Adipocyte (in vitro differentiated cells): Measurements from ENCODE around the gene LRFN3.

ENCODE experiments used
- DNase-seq: peaks from one replicate; pipeline ENCODE4 v3.0.0-alpha.2; 2015; ENCODE audit warnings: low read depth
- H3K27me3 ChIP-seq: replicated peaks from 2 replicates; pipeline ENCODE4 v1.7.0; 2013; ENCODE audit warnings: mild to moderate bottlenecking, low read length, moderate library complexity; ENCODE audit not compliant: control insufficient read depth, insufficient read depth
- H3K36me3 ChIP-seq: 2 replicates; pipeline ENCODE4 v1.7.0; 2013; ENCODE audit warnings: low read length, mild to moderate bottlenecking, moderate library complexity; ENCODE audit not compliant: control insufficient read depth, insufficient read depth, severe bottlenecking
- H3K4me1 ChIP-seq: 2 replicates; pipeline ENCODE4 v1.7.0; 2013; ENCODE audit warnings: mild to moderate bottlenecking, low read length, moderate library complexity; ENCODE audit not compliant: control insufficient read depth, insufficient read depth
- H3K4me3 ChIP-seq: 2 replicates; pipeline ENCODE4 v1.7.0; 2013; ENCODE audit warnings: mild to moderate bottlenecking, low read length, moderate library complexity
- H3K9ac ChIP-seq: 2 replicates; pipeline ENCODE4 v1.7.0; 2013; ENCODE audit warnings: mild to moderate bottlenecking, low read length, moderate library complexity
- H3K9me3 ChIP-seq: 2 replicates; pipeline ENCODE4 v1.7.0; 2013; ENCODE audit warnings: mild to moderate bottlenecking, low read length, moderate library complexity; ENCODE audit not compliant: control insufficient read depth

The LRFN3 gene

DNA sequence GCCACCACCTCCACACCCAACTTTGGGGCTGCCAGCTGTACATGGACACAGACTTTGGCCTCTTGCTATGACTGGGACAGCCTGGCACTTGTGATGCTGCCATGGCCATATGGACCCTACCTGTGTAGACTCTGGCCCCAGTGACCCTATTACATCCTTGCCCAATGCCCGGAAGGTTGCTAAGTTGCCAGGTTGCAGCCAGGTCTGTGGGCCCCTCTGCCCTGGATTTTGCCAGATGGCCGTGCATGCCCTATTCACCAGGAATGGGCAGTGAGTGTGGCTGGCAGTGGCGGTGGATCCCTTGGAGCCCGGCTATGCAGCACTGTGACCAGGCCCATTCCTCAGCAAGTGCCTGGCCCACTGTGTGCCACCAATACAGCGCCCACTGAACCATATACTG, 49.9 kb downstream of the LRFN3 start:
- Histone ChIP-seq H3K4me3 (no peak overlapping the region), H3K36me3 (no peaks in the 10 kb centered on the region), H3K4me1 (no peaks in the 10 kb centered on the region), H3K9ac (no peak overlapping the region), H3K9me3 (peaks cover 5% of the 10 kb centered on the region), H3K27me3 (peaks cover 43% of the 10 kb centered on the region)
- DNase-seq, result no peak

DNA sequence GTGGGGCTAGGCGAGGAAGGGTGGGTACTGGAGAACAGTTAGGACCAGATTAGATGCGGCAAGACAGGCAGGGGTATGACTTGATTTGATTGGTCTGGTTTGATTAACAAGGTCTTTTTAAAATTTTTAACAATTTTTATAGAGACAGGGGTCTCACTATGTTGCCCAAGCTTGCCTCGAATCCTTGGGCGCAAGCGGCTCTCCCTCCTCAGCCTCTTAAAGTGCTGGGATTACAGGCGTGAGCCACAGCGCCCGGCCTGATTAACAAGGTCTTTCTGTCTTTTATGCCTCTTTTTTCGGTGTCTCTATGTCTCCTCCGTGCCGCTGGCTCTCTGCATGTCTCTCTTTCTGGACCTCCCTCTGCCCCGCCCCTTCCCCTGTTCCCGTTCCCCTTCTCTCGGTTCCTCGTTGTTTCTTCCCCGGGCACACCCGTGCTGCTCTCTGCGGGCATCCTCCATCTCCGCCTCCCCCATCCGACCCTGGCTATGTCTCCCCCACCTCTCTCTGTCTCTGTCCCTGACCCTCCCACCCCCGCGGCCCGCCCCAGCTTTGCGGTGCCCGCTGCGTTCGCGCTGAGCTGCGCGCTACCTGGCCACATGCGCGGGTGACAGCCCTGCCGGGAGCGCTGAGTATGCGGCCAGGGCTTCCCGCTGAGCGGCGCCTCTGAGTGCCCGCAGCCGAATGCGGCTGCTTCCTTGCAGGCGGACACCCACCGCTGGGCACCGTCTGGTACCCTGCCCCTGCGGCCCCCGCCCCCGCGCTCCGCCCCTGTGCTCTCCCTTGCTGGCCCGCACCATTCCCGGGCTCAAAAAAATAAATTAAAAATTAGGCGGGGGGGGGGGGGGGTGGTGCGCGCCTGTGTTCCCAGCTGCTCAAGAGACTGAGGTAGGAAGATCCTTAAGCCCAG, 50.7 kb downstream of the LRFN3 start:
- Histone ChIP-seq H3K9me3 (peaks cover 5% of the 10 kb centered on the region), H3K9ac (no peak overlapping the region), H3K27me3 (peaks cover 38% of the 10 kb centered on the region), H3K36me3 (no peaks in the 10 kb centered on the region), H3K4me1 (no peaks in the 10 kb centered on the region), H3K4me3 (peak overlapping the region; percentile 33)
- peak; percentile 45 for DNase-seq

DNA sequence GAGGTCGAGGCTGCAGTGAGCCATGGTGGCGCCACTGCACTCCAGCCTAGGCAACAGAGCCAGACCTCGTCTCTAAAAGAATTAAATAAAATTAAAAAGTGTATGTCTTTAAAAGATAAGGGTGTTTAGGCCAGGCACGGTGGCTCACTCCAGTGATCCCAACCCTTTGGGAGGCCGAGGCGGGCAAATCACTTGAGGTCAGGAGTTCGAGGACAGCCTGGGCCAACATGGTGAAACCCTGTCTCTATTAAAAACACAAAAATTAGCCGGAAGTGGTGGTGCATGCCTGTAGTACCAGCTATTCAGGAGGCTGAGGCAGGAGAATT, 51.4 kb downstream of the LRFN3 start:
- H3K9me3 ChIP-seq, result peaks cover 5% of the 10 kb centered on the region
- peaks cover 32% of the 10 kb centered on the region for H3K27me3 ChIP-seq
- H3K4me1 ChIP-seq, result no peaks in the 10 kb centered on the region
- no peak overlapping the region for H3K9ac ChIP-seq
- DNase-seq, result no peak
- H3K36me3 ChIP-seq, result no peaks in the 10 kb centered on the region
- H3K4me3 ChIP-seq, result no peak overlapping the region

DNA sequence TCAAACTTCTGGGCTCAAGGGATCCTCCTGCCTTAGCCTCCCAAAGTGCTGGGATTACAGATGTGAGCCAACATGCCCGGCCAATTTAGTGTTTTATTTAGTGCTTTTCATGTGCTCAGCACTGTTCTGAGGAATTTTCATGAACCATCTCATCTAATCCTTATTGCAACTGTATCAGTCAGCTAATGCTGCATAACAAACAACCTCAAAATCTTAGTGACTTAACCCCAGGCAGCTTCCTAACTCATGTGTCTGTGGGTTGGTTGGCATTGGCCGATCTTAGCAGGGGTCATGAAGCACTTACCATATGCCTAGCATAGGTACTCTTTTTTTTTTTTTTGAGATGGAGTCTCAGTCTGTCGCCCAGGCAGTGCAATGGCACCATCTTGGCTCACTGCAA, 52.6 kb downstream of the LRFN3 start:
- Histone ChIP-seq H3K4me3 (no peak overlapping the region), H3K4me1 (no peaks in the 10 kb centered on the region), H3K27me3 (peaks cover 27% of the 10 kb centered on the region), H3K9ac (no peak overlapping the region), H3K9me3 (peaks cover 5% of the 10 kb centered on the region), H3K36me3 (no peaks in the 10 kb centered on the region)
- no peak for DNase-seq

DNA sequence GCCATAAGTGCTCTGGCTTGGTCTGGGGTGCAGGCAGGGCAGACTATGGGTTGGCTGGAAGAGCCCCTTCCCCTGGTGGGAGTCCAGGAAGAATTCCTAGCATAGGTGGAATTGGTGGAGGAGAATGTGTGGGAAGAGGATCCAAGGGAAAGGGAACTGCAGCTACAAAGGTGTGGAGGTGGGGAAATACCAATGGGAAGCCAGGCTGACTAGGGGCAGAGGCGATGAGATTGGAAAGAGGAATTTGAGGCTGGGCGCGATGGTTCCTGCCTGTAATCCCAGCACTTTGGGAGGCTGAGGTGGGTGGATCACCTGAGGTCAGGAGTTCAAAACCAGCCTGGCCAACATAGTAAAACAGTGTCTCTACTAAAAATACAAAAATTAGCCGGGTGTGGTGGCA, 54.0 kb downstream of the LRFN3 start:
- peaks cover 23% of the 10 kb centered on the region for H3K27me3 ChIP-seq
- peaks cover 5% of the 10 kb centered on the region for H3K9me3 ChIP-seq
- peaks cover 6% of the 10 kb centered on the region for H3K4me1 ChIP-seq
- H3K4me3 ChIP-seq, result no peak overlapping the region
- no peak overlapping the region for H3K9ac ChIP-seq
- no peak for DNase-seq
- H3K36me3 ChIP-seq, result no peaks in the 10 kb centered on the region

DNA sequence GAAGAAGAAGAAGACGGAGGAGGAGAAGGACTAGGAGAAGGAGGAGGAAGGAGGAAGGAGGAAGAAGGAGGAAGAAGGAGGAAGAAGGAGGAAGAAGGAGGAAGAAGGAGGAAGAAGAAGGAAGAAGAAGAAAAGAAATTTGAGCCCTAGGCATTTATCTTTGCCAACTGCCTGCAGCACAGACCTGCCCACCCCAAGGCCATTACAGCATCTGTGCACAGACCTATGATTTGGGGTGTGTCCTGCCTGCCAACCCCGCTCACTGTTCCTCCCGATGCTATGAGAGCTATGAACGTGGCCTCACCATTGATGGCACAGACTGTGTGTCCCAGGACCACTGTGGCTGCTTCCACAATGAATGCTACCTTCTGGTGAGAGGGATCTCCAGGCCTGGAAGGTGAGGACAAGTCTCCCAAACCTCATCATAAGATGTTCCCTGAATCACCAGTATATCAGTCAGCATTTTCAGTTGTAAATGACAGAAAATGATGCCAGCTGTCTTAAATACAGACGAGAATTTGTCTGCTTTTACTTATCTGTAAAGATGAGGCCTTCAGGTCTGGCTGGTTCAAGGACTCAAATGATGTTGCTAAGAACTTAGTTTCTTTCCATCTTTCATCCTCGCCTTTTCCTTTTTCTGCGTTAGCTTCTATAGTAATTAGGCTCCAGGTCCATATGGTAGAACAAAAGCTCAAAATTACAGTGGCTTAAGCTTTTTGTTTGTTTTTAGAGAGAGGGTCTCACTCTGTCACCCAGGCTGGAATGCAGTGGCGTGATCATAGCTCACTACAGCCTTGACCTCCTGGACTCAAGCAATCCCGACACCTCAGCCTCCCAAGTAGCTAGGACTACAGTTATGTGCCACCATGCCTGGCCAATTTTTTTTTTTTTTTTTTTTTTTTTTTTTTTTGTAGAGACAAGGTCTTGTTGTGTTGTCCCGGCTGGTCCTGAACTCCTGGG, 54.9 kb downstream of the LRFN3 start:
- H3K27me3 ChIP-seq, result peaks cover 15% of the 10 kb centered on the region
- peaks cover 5% of the 10 kb centered on the region for H3K9me3 ChIP-seq
- DNase-seq, result no peak
- H3K4me1 ChIP-seq, result peaks cover 10% of the 10 kb centered on the region
- no peaks in the 10 kb centered on the region for H3K36me3 ChIP-seq
- no peak overlapping the region for H3K4me3 ChIP-seq
- H3K9ac ChIP-seq, result no peak overlapping the region

DNA sequence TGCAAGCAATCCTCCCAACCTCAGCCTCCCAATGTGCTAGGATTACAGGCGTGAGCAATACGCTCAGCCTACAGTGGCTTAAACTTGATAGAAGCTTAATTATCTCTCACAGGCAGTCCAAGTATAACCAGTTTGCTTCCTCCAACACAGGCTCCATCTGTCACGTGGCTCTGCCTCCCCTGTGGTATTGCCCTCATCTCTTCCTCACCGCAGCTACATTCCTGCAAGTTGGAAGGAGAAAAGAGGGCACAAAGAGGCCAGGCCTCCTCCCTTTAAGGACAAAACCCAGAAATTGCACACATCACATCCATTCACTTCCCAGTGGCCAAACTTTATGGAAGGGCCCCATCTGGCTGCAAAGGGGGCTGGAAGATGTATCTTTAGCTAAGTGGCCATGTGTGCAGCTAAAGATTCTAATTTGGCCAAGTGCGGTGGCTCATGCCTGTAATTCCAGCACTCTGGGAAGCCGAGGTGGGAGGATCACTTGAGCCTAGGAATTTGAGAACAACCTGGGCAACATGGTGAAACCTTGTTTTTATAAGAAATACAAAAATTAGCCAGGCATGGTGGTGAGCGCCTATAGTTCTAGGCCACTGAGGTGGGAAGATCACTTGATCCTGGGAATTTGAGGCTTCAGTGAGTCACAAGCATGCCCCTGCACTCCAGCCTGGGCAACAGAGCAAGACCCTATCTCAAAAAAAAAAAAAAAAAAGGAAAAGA, 55.7 kb downstream of the LRFN3 start:
- Histone ChIP-seq H3K4me3 (no peak overlapping the region), H3K27me3 (peaks cover 10% of the 10 kb centered on the region), H3K9me3 (peaks cover 5% of the 10 kb centered on the region), H3K9ac (no peak overlapping the region), H3K36me3 (no peaks in the 10 kb centered on the region), H3K4me1 (peaks cover 17% of the 10 kb centered on the region)
- DNase-seq, result no peak

DNA sequence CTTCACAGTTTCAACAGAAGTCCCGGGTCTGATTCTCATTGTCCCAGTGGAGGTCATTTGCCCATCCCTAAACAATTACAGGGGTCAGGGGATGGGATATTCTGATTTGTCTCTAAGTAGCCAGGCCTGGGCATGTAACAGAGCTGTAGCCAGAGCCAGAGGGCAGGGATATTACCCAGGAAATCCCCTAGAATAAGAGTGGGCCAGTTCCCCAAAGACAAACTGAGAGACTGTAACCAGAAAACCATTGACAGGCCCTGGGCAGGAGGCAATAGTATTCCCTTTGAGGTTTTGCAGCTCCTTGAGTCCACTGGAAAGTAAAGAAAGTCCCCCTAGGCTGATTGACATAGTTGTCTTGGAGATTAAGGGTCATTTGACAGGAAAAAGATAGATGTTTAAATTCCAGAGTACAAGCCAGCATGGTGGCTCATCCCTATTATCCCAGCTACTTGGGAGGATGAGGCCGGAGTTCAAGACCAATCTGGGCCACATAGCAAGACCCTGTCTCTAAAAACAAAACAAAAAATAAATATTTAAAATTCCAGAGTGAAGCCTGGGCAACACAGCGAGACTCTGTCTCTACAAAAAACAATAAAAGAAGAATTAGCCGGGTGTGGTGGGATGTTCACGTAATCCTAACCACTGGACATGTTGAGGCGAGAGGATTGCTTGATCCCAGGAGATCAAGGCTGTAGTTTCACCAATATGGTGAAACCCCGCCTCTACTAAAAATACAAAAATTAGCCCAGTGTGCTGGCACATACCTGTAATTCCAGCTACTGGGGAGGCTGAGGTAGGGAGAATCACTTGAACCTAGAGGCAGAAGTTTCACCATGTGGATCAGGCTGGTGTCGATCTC, 57.0 kb downstream of the LRFN3 start:
- peaks cover 7% of the 10 kb centered on the region for H3K27me3 ChIP-seq
- no peak overlapping the region for H3K9ac ChIP-seq
- DNase-seq, result no peak
- H3K4me1 ChIP-seq, result peaks cover 17% of the 10 kb centered on the region
- peaks cover 5% of the 10 kb centered on the region for H3K9me3 ChIP-seq
- H3K4me3 ChIP-seq, result no peak overlapping the region
- peaks cover 3% of the 10 kb centered on the region for H3K36me3 ChIP-seq

DNA sequence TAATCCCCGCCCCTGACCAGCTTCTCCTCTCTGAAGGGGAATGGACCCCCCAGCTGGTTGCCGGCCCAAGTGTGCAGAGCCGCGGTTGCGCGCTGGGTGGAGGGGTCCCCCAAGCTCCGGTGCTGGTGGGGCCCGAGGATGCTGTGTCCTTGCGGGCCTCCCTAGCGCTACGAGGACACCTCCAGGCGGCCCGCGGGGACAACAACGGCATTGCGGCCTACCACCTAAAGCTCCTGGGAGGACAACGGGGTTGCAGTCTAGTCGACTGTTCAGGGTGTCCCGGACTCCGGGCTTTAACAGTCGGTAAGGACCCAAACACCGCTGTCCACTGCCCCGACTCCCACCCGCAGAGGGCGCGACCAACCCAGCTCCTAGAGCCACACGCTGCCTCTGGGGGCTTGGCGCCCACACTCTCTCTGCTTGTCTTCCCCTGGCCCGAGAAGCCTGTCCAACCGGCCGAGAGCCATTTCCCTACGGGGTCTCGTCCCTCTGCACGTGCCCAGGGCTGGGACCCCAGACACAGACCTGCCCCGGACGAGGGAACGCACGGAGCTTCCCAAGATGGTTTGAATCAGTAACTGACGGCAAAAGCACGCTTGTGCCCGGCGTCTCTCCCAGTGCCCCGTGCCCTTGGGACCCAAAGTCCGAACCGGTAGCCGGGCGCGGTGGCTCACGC, 57.9 kb downstream of the LRFN3 start:
- Histone ChIP-seq H3K4me3 (peak overlapping the region; percentile 93), H3K36me3 (peaks cover 5% of the 10 kb centered on the region), H3K9me3 (no peaks in the 10 kb centered on the region), H3K4me1 (peaks cover 21% of the 10 kb centered on the region), H3K27me3 (no peaks in the 10 kb centered on the region), H3K9ac (peak overlapping the region; percentile 91)
- no peak for DNase-seq
